CD14-positive monocyte (primary cell): Measurements from ENCODE around the gene CAMK2A. TPM values are rescaled to one million over a fixed set of nuclear protein-coding genes. Genes with fewer than 3 reads are reported as not detected.

Source experiments
- DNase-seq, 3 donors: peaks; one replicate each; pipeline ENCODE4 v3.0.0-alpha.2; 2011 to 2022
- H2AFZ ChIP-seq: 2 replicates; pipeline ENCODE4 v1.6.0; 2012; ENCODE audit warnings: mild to moderate bottlenecking, low read depth, low read length, inconsistent platforms; ENCODE audit not compliant: insufficient read depth, poor library complexity, severe bottlenecking
- H3K27ac ChIP-seq, 2 donors: 1 replicate in 1 of 2; 2 replicates in 1 of 2; pipeline ENCODE4 v1.5.1; 2012 to 2013; ENCODE audit warnings: low read length in 2 of 2, control low read depth in 1 of 2, inconsistent platforms in 1 of 2, low read depth in 1 of 2, mild to moderate bottlenecking in 1 of 2
- H3K27me3 ChIP-seq, 2 donors: one replicate each; pipeline versions ENCODE4 v1.6.0 to v1.6.1; 2011 to 2013; ENCODE audit warnings: low read length in 2 of 2; ENCODE audit not compliant: control insufficient read depth in 2 of 2, insufficient read depth in 2 of 2
- H3K36me3 ChIP-seq, 2 donors: replicated peaks in 1 of 2; 1 replicate in 1 of 2; 2 replicates in 1 of 2; pipeline versions ENCODE4 v1.5.1 to v1.6.1; 2012 to 2013; ENCODE audit warnings: low read length in 2 of 2, control low read depth in 1 of 2, inconsistent platforms in 1 of 2, mild to moderate bottlenecking in 1 of 2; ENCODE audit not compliant: insufficient read depth in 2 of 2, control insufficient read depth in 1 of 2
- H3K4me1 ChIP-seq, 2 donors: 1 replicate in 1 of 2; 2 replicates in 1 of 2; pipeline versions ENCODE4 v1.5.1 to v1.6.1; 2012 to 2013; ENCODE audit warnings: low read length in 2 of 2, control low read depth in 1 of 2, inconsistent platforms in 1 of 2, mild to moderate bottlenecking in 1 of 2, moderate library complexity in 1 of 2; ENCODE audit not compliant: insufficient read depth in 2 of 2, control insufficient read depth in 1 of 2
- H3K4me2 ChIP-seq: replicated peaks from 2 replicates; pipeline ENCODE3; 2012; ENCODE audit warnings: low read length, moderate library complexity, mild to moderate bottlenecking; ENCODE audit not compliant: poor library complexity, severe bottlenecking; ENCODE audit errors: extremely low read depth
- H3K4me3 ChIP-seq, 3 experiments: fragments of 200-600 bp in 1 of 3; sonication (generic) in 1 of 3; replicated peaks in 1 of 3; 1 replicate in 2 of 3; 2 replicates in 1 of 3; pipeline ENCODE4 v1.5.1; 2011 to 2013; ENCODE audit warnings: low read length in 3 of 3, mild to moderate bottlenecking in 3 of 3, control low read depth in 2 of 3, low read depth in 2 of 3, inconsistent platforms in 1 of 3, moderate library complexity in 1 of 3
- H3K79me2 ChIP-seq: 2 replicates; pipeline ENCODE4 v1.6.0; 2012; ENCODE audit warnings: mild to moderate bottlenecking, control low read depth, inconsistent platforms, low read length, moderate library complexity; ENCODE audit not compliant: insufficient read depth
- H3K9ac ChIP-seq: 2 replicates; pipeline ENCODE4 v1.6.0; 2017; ENCODE audit warnings: low read length, mild to moderate bottlenecking; ENCODE audit not compliant: insufficient read depth, poor library complexity, severe bottlenecking
- H3K9me3 ChIP-seq, 2 donors: replicated peaks in 1 of 2; 1 replicate in 1 of 2; 2 replicates in 1 of 2; pipeline versions ENCODE4 v1.5.1 to v1.6.1; 2012 to 2013; ENCODE audit warnings: low read length in 2 of 2, control low read depth in 1 of 2; ENCODE audit not compliant: control insufficient read depth in 1 of 2, insufficient read depth in 1 of 2
- H4K20me1 ChIP-seq: 2 replicates; pipeline ENCODE4 v1.6.0; 2012; ENCODE audit warnings: mild to moderate bottlenecking, low read length, control low read depth, moderate library complexity; ENCODE audit not compliant: insufficient read depth
- H3K27ac Mint-ChIP-seq, 7 donors: one replicate each; pipeline ENCODE4 v1.8.0; 2020; ENCODE audit warnings: mild to moderate bottlenecking in 7 of 7, mixed read lengths in 7 of 7, moderate library complexity in 6 of 7, inconsistent platforms in 2 of 7
- H3K27me3 Mint-ChIP-seq, 3 donors: one replicate each; pipeline ENCODE4 v1.8.0; 2021 to 2022; ENCODE audit warnings: low read depth in 3 of 3, mild to moderate bottlenecking in 3 of 3, mixed read lengths in 3 of 3, moderate library complexity in 3 of 3, inconsistent platforms in 1 of 3
- H3K36me3 Mint-ChIP-seq, 2 donors: one replicate each; pipeline ENCODE4 v1.8.0; 2020; ENCODE audit warnings: mixed read lengths in 2 of 2, inconsistent platforms in 1 of 2, mild to moderate bottlenecking in 1 of 2
- H3K4me1 Mint-ChIP-seq: one replicate; pipeline ENCODE4 v1.8.0; 2020; ENCODE audit warnings: mild to moderate bottlenecking, mixed read lengths
- H3K4me3 Mint-ChIP-seq, 2 donors: one replicate each; pipeline ENCODE4 v1.8.0; 2020; ENCODE audit warnings: mild to moderate bottlenecking in 2 of 2, mixed read lengths in 2 of 2, moderate library complexity in 1 of 2
- H3K9me3 Mint-ChIP-seq, 7 donors: one replicate each; pipeline ENCODE4 v1.8.0; 2020 to 2022; ENCODE audit warnings: mixed read lengths in 7 of 7, mild to moderate bottlenecking in 6 of 7, moderate library complexity in 6 of 7, inconsistent platforms in 2 of 7
- CTCF ChIP-seq: fragments of 200-600 bp; IDR thresholded peaks from one replicate; pipeline ENCODE4 v1.8.0; 2022; ENCODE audit warnings: antibody characterized with exemption, mild to moderate bottlenecking
- WGBS: methylation state at CpG from one replicate; pipeline ENCODE4 v1.1.5; 2013; ENCODE audit warnings: missing lambda C conversion rate; ENCODE audit not compliant: insufficient coverage; 5-methylcytosine and 5-hydroxymethylcytosine counted together
- intact Hi-C, 2 donors: fragments of 100-400 bp; cut with micrococcal nuclease; formaldehyde crosslinking; loops; one replicate each; pipeline versions ENCODE4 v1.15.0 to v1.15.1; 2023
- polyA plus RNA-seq, 3 donors: library from polyadenylated mRNA; depleted of rRNA in 1 of 3; unstranded in 2 of 3; stranded (reverse) in 1 of 3; fragments of 300-500 nt in 2 of 3; fragments of >200 nt in 1 of 3; fragmentation: Illumina TruSeq in 2 of 3; gene quantifications; 1 replicate in 2 of 3; 2 replicates in 1 of 3; pipeline ENCODE4 v1.2.3, GENCODE V29; 2012 to 2021

Gene CAMK2A
- polyA plus RNA-seq, 3 donors, result not detected

- no peaks in the 10 kb centered on the region for H3K4me1 ChIP-seq
- H3K36me3 ChIP-seq, result no peaks in the 10 kb centered on the region
- no peak for DNase-seq
- peaks cover 0 to 6% of the 10 kb centered on the region in 2 donors for H3K9me3 ChIP-seq
- Mint-ChIP-seq H3K4me3 (no peak overlapping the region), H3K36me3 (no peaks in the 10 kb centered on the region), H3K4me1 (peaks cover 2% of the 10 kb centered on the region), H3K27ac (no peak overlapping the region), H3K27me3 (peaks cover 33 to 50% (median 37%) of the 10 kb centered on the region in 3 donors), H3K9me3 (peaks cover 0 to 9% (median 2%) of the 10 kb centered on the region in 7 donors)
- no peak for TF ChIP-seq CTCF
- 70% methylated on average over 3 of the region's 6 CpGs for WGBS
- no peak overlapping the region for H2AFZ ChIP-seq
- H3K4me3 ChIP-seq, result no peak overlapping the region
- H3K27ac ChIP-seq, result no peak overlapping the region
- no peaks in the 10 kb centered on the region for H3K79me2 ChIP-seq
- peaks cover 31 to 46% of the 10 kb centered on the region in 2 donors for H3K27me3 ChIP-seq
- H4K20me1 ChIP-seq, result no peaks in the 10 kb centered on the region
- intact Hi-C loops, result no loop called here
- no peak overlapping the region for H3K4me2 ChIP-seq
- H3K9ac ChIP-seq, result no peak overlapping the region
Measured at GRCh38 chr5:150299571-150300327, 10.2 kb upstream of the CAMK2A start.

- no peak for TF ChIP-seq CTCF
- H3K27me3 Mint-ChIP-seq, result peaks cover 27 to 42% (median 31%) of the 10 kb centered on the region in 3 donors
- H3K4me2 ChIP-seq, result no peak overlapping the region
- no peak overlapping the region for H3K27ac Mint-ChIP-seq
- intact Hi-C loops, result no loop called here
- H4K20me1 ChIP-seq, result no peaks in the 10 kb centered on the region
- H3K4me1 ChIP-seq, result no peaks in the 10 kb centered on the region
- no peak for DNase-seq
- peaks cover 2% of the 10 kb centered on the region for H3K4me1 Mint-ChIP-seq
- peaks cover 0 to 6% of the 10 kb centered on the region in 2 donors for H3K9me3 ChIP-seq
- peaks cover 28 to 39% of the 10 kb centered on the region in 2 donors for H3K27me3 ChIP-seq
- H3K4me3 Mint-ChIP-seq, result no peak overlapping the region
- 87% methylated on average over 3 of the region's 10 CpGs for WGBS
- peaks cover 0 to 9% (median 2%) of the 10 kb centered on the region in 7 donors for H3K9me3 Mint-ChIP-seq
- no peaks in the 10 kb centered on the region for H3K79me2 ChIP-seq
- no peak overlapping the region for H3K9ac ChIP-seq
- H3K36me3 ChIP-seq, result no peaks in the 10 kb centered on the region
- H3K36me3 Mint-ChIP-seq, result no peaks in the 10 kb centered on the region
- H3K4me3 ChIP-seq, result no peak overlapping the region
- no peak overlapping the region for H3K27ac ChIP-seq
- H2AFZ ChIP-seq, result no peak overlapping the region
Measured at GRCh38 chr5:150298701-150299451, 9.3 kb upstream of the CAMK2A start.
